Pancreas (tissue), 10 donors: ENCODE results near the gene SMIM3. TPM values are rescaled to one million over a fixed set of nuclear protein-coding genes. Genes with fewer than 3 reads are reported as not detected.

Experiments used
- ATAC-seq, 4 donors: fragments of 200-7000 bp; cut with Tn5 transposase; one replicate each; pipeline versions ENCODE4 v1.8.0 to v1.9.1; 2020; ENCODE audit warnings: mild to moderate bottlenecking in 4 of 4, moderate library complexity in 4 of 4
- DNase-seq, 6 donors: peaks; one replicate each; pipeline ENCODE4 v3.0.0-alpha.2; 2020
- FAIRE-seq: peaks from 2 replicates; lab custom pipeline; 2012; peaks lifted over from hg19 to GRCh38; lab: Jason Lieb, UNC
- H3K27ac ChIP-seq, 4 donors: fragments of 200-600 bp; sonication (generic); 1 replicate in 3 of 4; 2 replicates in 1 of 4; pipeline versions ENCODE4 v1.5.0 to v1.8.0; 2020
- H3K27me3 ChIP-seq, 4 donors: fragments of 200-600 bp; one replicate each; pipeline ENCODE4 v1.8.0; 2021
- H3K36me3 ChIP-seq, 3 donors: fragments of 200-600 bp; sonication (generic) in 1 of 3; one replicate each; pipeline versions ENCODE4 v1.5.0 to v1.8.0; 2020 to 2021
- H3K4me1 ChIP-seq, 3 donors: fragments of 200-600 bp; one replicate each; pipeline ENCODE4 v1.8.0; 2021
- H3K4me3 ChIP-seq, 4 donors: fragments of 200-600 bp; sonication (generic) in 2 of 4; one replicate each; pipeline versions ENCODE4 v1.5.0 to v1.8.0; 2020 to 2021
- H3K9me3 ChIP-seq, 4 donors: fragments of 200-600 bp; one replicate each; pipeline ENCODE4 v1.8.0; 2021
- CTCF ChIP-seq, 4 donors: fragments of 200-600 bp; sonication (generic) in 3 of 4; IDR thresholded peaks; one replicate each; pipeline versions ENCODE4 v1.5.0 to v1.8.0; 2021; ENCODE audit warnings: antibody characterized with exemption in 4 of 4
- WGBS, 2 donors: extraction: QIAGEN DNeasy Blood & Tissue Kit; methylation state at CpG; one replicate each; pipeline ENCODE4 v1.1.7; 2013; 5-methylcytosine and 5-hydroxymethylcytosine counted together
- intact Hi-C, 3 donors: fragments of 100-400 bp; cut with DNase I; formaldehyde crosslinking; loops; one replicate each; pipeline versions ENCODE4 v1.11.1 to v1.14.2; 2022
- polyA plus RNA-seq, 2 donors: library from polyadenylated mRNA; stranded (reverse); fragments of 200-250 nt; gene quantifications; one replicate each; pipeline ENCODE4 v1.2.3, GENCODE V29; 2013
- total RNA-seq, 6 donors: library from RNA; stranded (reverse); fragmentation: NEBNext Ultra II Directional in 4 of 6; extraction: Animal tissue kit (Norgen Biotek cat#: 25700) in 4 of 6; gene quantifications; one replicate each; pipeline versions ENCODE4 v1.2.1 to v1.2.4, GENCODE V29; 2021 to 2023
- donor health status: healthy with polysubstance abuse.
- donor health status: DM: no; HTN: no; CAD: no; lungs with moderate emphysema.
- donor health status: DM: no; HTN: no; CAD: no.
- donor health status: control.
- donor health status: control.
- donor health status: Bipolar disorder and iron deficiency.
- donor health status: DM: yes; HTN: yes; CAD: no.
- donor health status: DM: no; HTN: no; CAD: no.
- donor health status: DM: no; HTN: no; CAD: no.
- donor health status: DM: yes; HTN: yes; CAD: no.

The SMIM3 gene
- total RNA-seq (10 to 100 TPM; 10.3 to 33.1 (median 14.2) TPM), polyA plus RNA-seq (10 to 100 TPM in 1 of 2 donors, 1 to 10 TPM in 1; 9.7 to 13.3 TPM)

- peak; percentile 74 to 92 (median 85) for DNase-seq
- intact Hi-C loops, result no loop called here
- peak; percentile 79 to 87 (median 86) for ATAC-seq
These were observed at the start of gene SMIM3 for GRCh38 chr5:150778517-150779396. TSS of gene SMIM3 (plus strand) at chr5:150778757. CDS start at chr5:150795441, 16,684 bp downstream.

GRCh38 chr5:150729859-150730258 is 48.7 kb upstream of the SMIM3 start:
- DNase-seq (no peak), ATAC-seq (no peak), FAIRE-seq (no peak)
- no peak for TF ChIP-seq CTCF (IDR thresholded peaks at IDR 0.05)
- no peaks in the 10 kb centered on the region for H3K9me3 ChIP-seq
- H3K27me3 ChIP-seq, result no peaks in the 10 kb centered on the region
- no peak overlapping the region for H3K4me3 ChIP-seq
- WGBS, 2 donors, result 97% methylated on average over 4 of the region's 4 CpGs
- no peak overlapping the region for H3K27ac ChIP-seq
- H3K36me3 ChIP-seq, result peaks cover 0 to 61% (median 23%) of the 10 kb centered on the region in 3 donors
- intact Hi-C loops, result no loop called here
- H3K4me1 ChIP-seq, result no peaks in the 10 kb centered on the region

More at GRCh38 chr5:150778517-150779396, at the start of gene SMIM3:
- H3K36me3 ChIP-seq, result no peaks in the 10 kb centered on the region
- no peaks in the 10 kb centered on the region for H3K27me3 ChIP-seq
- H3K4me3 ChIP-seq, result peak within 1 kb of the TSS; percentile 65 to 85 (median 74)
- 0 to 1% methylated on average over 41 to 59 of the region's 59 CpGs for WGBS, 2 donors
- H3K4me1 ChIP-seq, result peaks cover 9 to 27% (median 19%) of the 10 kb centered on the region in 3 donors
- TF ChIP-seq CTCF (IDR thresholded peaks at IDR 0.05), result peak in 1 of 4 donors; percentile 20
- peak within 1 kb of the TSS; percentile 79 to 86 (median 84) for H3K27ac ChIP-seq
- no peaks in the 10 kb centered on the region for H3K9me3 ChIP-seq
- FAIRE-seq, result no peak

- ATAC-seq (peak in 2 of 4 donors; percentile 69 to 81), DNase-seq (no peak), FAIRE-seq (no peak)
- H3K36me3 ChIP-seq, result peaks cover 0 to 51% (median 23%) of the 10 kb centered on the region in 3 donors
- H3K9me3 ChIP-seq, result no peaks in the 10 kb centered on the region
- intact Hi-C loops, result no loop called here
- 90 to 92% methylated on average over 6 of the region's 6 CpGs for WGBS, 2 donors
- no peak overlapping the region for H3K4me3 ChIP-seq
- TF ChIP-seq CTCF (IDR thresholded peaks at IDR 0.05), result no peak
- H3K27ac ChIP-seq, result no peak overlapping the region
- H3K27me3 ChIP-seq, result no peaks in the 10 kb centered on the region
- H3K4me1 ChIP-seq, result no peaks in the 10 kb centered on the region
These were observed 46.8 kb upstream of the SMIM3 start for GRCh38 chr5:150731669-150732242.

- no peak overlapping the region for H3K4me3 ChIP-seq
- peak overlapping the region in 2 of 4 donors; percentile 26 to 49 for H3K27ac ChIP-seq
- TF ChIP-seq CTCF (IDR thresholded peaks at IDR 0.05), result no peak
- H3K9me3 ChIP-seq, result no peaks in the 10 kb centered on the region
- H3K27me3 ChIP-seq, result no peaks in the 10 kb centered on the region
- peaks cover 0 to 4% (median 0%) of the 10 kb centered on the region in 3 donors for H3K4me1 ChIP-seq
- WGBS, 2 donors, result 87 to 89% methylated on average over 7 of the region's 7 CpGs
- DNase-seq (peak in 2 of 6 donors; percentile 45 to 55), ATAC-seq (peak; percentile 43 to 81 (median 66)), FAIRE-seq (no peak)
- intact Hi-C loops, result no loop called here
- H3K36me3 ChIP-seq, result peaks cover 0 to 30% (median 21%) of the 10 kb centered on the region in 3 donors
These were observed 43.8 kb upstream of the SMIM3 start for GRCh38 chr5:150734579-150735384.
